Right ventricle myocardium inferior (tissue), 1 donor: ENCODE results near the gene MYLK4. TPM values are rescaled to one million over a fixed set of nuclear protein-coding genes. Genes with fewer than 3 reads are reported as not detected.

ENCODE experiments used
- ATAC-seq: fragments of 200-7000 bp; cut with Tn5 transposase; one replicate; pipeline ENCODE4 v1.9.1; 2020; ENCODE audit warnings: mild to moderate bottlenecking, moderate library complexity
- DNase-seq: peaks from one replicate; pipeline ENCODE4 v3.0.0; 2021; ENCODE audit errors: missing footprints
- intact Hi-C: fragments of 100-400 bp; cut with DNase I; formaldehyde crosslinking; loops from one replicate; pipeline ENCODE4 v1.11.0; 2022
- total RNA-seq: library from RNA; stranded (reverse); fragmentation: NEBNext Ultra II Directional; extraction: Animal tissue kit (Norgen Biotek cat#: 25700); gene quantifications from one replicate; pipeline ENCODE4 v1.2.1, GENCODE V29; 2021
- donor health status: DM: no; HTN: yes; CAD: no; lungs with severe emphysema.

Gene MYLK4
- total RNA-seq, 1 donor from 2014 or later: 2.0 TPM

DNA sequence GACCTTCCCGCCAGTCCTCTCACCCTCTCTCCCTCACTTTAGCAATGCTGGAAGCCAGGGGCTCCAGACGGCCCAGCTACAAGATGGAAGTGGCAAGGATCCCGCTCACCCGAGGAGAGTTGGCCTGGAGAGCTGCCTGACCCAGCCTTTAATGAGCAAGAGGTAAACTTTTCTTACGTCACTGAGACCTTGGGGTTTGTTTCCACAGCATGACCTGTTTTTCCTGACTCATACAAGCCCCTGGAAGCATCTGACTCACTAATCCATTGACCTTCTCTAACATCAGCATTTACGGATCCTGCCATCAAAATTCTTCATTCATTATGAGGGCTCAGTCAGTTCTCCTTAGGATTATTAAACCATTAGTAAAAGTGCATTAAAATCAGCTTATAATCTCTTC lies 120.4 kb downstream of the MYLK4 start:
- intact Hi-C loops: loop anchor here (5.0 kb wide), 2 partner anchors 278 to 433 kb away; no protein-coding TSS in a partner anchor
- no peak for DNase-seq

DNA sequence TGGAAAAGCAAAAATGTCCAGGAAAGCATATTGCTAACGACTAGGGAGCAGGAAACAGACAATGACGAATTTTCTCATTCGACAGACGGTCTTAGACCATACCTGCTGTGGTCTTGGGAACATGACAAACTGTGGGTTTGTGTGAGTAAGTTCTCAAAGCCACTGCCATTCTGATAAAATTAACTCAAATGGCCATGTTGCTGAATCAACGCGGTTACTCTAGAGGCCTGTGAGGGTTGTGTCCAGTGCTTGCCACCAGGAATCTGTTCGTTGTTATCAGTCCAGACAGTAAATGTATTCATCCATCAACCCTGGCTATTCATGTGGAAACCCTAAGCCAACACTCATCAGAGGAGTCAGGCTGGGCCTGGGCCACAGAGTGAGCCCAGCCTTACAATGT lies 124.3 kb downstream of the MYLK4 start:
- DNase-seq (no peak), ATAC-seq (no peak)
- intact Hi-C loops: no loop called here

More for the DNA sequence above, 120.4 kb downstream of the MYLK4 start:
- no peak for ATAC-seq

DNA sequence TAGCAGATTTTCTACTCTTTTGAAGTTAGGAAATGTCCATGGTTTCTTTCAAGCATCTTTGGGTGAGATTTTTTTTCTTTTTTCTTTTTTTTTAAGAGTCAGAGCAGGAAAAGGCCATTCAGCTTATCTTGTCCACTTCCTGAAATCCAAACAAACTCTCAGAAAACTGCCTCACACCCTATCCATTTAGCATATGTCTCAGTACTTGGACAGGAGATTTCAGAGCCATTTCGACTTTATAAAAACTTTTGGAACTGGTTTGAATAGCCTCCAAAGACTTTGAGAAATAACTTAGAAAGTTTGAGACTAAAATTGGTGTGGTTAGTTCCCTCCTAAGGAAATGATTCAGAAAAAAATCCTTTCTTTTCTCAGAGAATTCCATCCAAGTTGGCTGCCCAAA lies 125.1 kb downstream of the MYLK4 start:
- intact Hi-C loops: no loop called here
- DNase-seq (no peak), ATAC-seq (no peak)

DNA sequence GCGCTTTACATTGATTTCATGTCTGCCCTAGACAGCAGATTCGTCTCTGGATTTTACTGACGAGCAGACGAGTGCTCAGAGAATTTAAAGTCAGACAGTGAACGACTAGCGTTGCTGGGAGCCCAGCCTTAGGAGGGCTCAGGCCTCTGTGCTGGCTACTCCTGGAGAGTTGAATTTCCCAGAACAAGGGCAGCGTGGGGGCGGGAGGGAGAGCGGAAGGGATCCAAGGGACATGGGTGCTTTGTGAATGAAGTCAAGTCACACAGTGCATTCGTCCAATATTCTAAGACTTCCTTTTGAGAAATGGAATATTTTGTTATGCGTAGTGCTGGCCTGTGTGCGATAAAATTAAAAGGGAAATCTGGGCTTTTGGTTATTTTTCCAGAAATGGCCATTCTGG lies 126.5 kb downstream of the MYLK4 start:
- intact Hi-C loops: no loop called here
- DNase-seq (no peak), ATAC-seq (no peak)

GRCh38 chr6:2623295-2623694 lies 127.4 kb downstream of the MYLK4 start:
- intact Hi-C loops: no loop called here

DNA sequence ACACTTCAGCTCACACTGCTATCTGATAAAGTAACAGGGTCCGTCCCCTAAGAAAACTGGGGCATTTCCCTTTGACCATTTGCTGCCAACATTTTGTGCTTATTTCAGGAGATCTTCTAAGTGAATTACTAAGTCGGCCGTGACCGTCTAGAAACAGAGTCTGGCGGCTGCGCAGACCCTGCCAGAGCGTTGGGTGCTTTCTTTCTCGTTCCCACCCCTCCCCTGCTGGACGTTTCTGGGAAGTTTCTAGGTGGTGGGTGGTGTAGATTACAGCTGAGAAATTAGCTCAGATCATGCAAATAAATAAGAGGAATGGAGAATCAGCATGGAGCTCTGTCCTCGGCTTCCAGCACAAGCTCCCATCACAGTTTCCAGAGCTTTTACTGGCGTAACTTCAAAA lies 128.1 kb downstream of the MYLK4 start:
- intact Hi-C loops: no loop called here
- no peak for DNase-seq
- ATAC-seq: no peak

More at GRCh38 chr6:2623295-2623694, 127.4 kb downstream of the MYLK4 start:
- ATAC-seq (no peak), DNase-seq (no peak)

DNA sequence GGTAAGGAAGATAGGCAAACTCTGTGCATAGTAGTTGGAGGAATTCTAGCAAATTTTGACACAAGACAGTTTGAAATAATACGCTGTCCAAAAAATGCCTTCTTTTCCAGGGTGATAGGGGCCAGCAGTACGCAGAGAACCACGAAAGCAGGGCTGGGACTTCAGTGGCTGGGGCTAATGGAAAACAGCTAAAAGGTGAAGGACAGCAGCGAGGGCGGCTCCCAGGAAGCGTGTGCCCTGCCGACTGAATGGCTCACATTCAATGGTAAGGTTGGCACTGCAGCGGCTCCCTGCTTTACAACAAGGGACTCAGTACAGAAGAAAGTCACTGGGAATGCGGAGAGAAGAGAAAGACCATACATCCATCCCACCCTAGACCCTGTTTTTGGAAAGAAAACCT lies 131.1 kb downstream of the MYLK4 start:
- ATAC-seq (no peak), DNase-seq (no peak)
- intact Hi-C loops: no loop called here

- no peak for DNase-seq
- intact Hi-C loops: no loop called here
- ATAC-seq: no peak
These were observed 133.0 kb downstream of the MYLK4 start for GRCh38 chr6:2617729-2618128.

- ATAC-seq (no peak), DNase-seq (no peak)
- intact Hi-C loops: no loop called here
These were observed 133.9 kb downstream of the MYLK4 start for GRCh38 chr6:2616811-2617210.

- ATAC-seq (no peak), DNase-seq (no peak)
- intact Hi-C loops: no loop called here
These were observed 135.5 kb downstream of the MYLK4 start for GRCh38 chr6:2615251-2615650.

GRCh38 chr6:2614846-2615245 lies 135.9 kb downstream of the MYLK4 start:
- intact Hi-C loops: no loop called here
- DNase-seq: no peak
- ATAC-seq: no peak

DNA sequence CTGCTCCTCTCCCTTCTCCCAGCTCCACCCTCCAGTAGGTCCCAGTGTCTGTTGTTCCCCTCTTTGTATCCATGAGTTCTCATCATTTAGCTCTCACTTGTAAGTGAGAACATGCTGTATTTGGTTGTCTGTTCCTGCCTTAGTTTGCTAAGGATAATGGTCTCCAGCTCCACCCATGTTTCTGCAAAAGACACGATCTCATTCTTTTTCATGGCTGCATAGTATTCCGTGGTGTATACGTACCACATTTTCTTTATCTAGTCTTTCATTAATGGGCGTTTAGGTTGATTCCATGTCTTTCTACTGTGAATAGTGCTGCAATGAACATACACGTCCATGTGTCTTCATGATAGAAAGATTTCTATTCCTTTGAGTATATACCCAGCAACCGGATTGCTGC lies 136.6 kb downstream of the MYLK4 start:
- intact Hi-C loops: no loop called here
- DNase-seq (no peak), ATAC-seq (no peak)

Other genes starting within 250 kb of the MYLK4 start
- gene WRNIP1, start 14.5 kb upstream of the MYLK4 start, total RNA-seq: 40.8 TPM
- gene SERPINB1, start 90.9 kb upstream of the MYLK4 start, total RNA-seq: 27.5 TPM
- gene SERPINB9, start 152.4 kb upstream of the MYLK4 start, total RNA-seq: 3.2 TPM
- gene SERPINB6, start 220.6 kb upstream of the MYLK4 start, total RNA-seq: 275 TPM
- 57.5 TPM for gene NQO2, start 249.0 kb upstream of the MYLK4 start, total RNA-seq